HEK293 (cell line): ENCODE measurements around the gene STARD9.
A peak's percentile ranks its signal among the peaks of the same experiment; 100 is the strongest.

Experiments used
- CTCF ChIA-PET: fragments of 350-600 bp; formaldehyde crosslinking; extraction: SDS; loops from one replicate; lab custom pipeline; 2021; ENCODE audit warnings: antibody characterized with exemption; lab: Yijun Ruan, JAX
- POLR2A ChIA-PET: fragments of 300-600 bp; formaldehyde crosslinking; extraction: SDS; loops from one replicate; lab custom pipeline; 2020; ENCODE audit warnings: antibody characterized with exemption, inconsistent platforms; lab: Yijun Ruan, JAX
- H3K27ac ChIP-seq: fragments of 200-500 bp; sonication (Bioruptor generic); 2 replicates; pipeline ENCODE4 v1.5.1; 2014; ENCODE audit warnings: low read depth, low read length, control low read depth, inconsistent platforms; ENCODE audit errors: extremely low read depth
- H3K36me3 ChIP-seq, 2 experiments: fragments of 200-500 bp in 1 of 2; sonication (Bioruptor generic) in 1 of 2; 1 replicate in 1 of 2; 2 replicates in 1 of 2; pipeline ENCODE4 v1.5.1; 2014 to 2017; ENCODE audit warnings: inconsistent platforms in 2 of 2, low read length in 2 of 2; ENCODE audit not compliant: control insufficient read depth in 2 of 2, insufficient read depth in 1 of 2
- H3K4me1 ChIP-seq: fragments of 200-500 bp; sonication (Bioruptor generic); 2 replicates; pipeline ENCODE4 v1.5.1; 2014; ENCODE audit warnings: mild to moderate bottlenecking, low read length, inconsistent platforms; ENCODE audit not compliant: control insufficient read depth, insufficient read depth
- H3K4me3 ChIP-seq: 2 replicates; pipeline ENCODE4 v1.5.1; 2011; ENCODE audit warnings: low read depth, mild to moderate bottlenecking, control low read depth, low read length, moderate library complexity
- H3K9me3 ChIP-seq: fragments of 200-500 bp; sonication (Bioruptor generic); 2 replicates; pipeline ENCODE4 v1.5.1; 2014; ENCODE audit warnings: low read depth, low read length, inconsistent platforms; ENCODE audit not compliant: control insufficient read depth, insufficient read depth
- IKZF3 ChIP-seq: fragments of 450-650 bp; IDR thresholded peaks from 2 replicates; pipeline ENCODE4 v1.5.0; 2018; ENCODE audit warnings: missing biosample characterization, mild to moderate bottlenecking, missing genetic modification characterization, moderate library complexity
- INSM2 ChIP-seq: fragments of 450-650 bp; formaldehyde crosslinking; IDR thresholded peaks from 2 replicates; pipeline ENCODE4 v1.5.1; 2016; ENCODE audit warnings: missing biosample characterization, missing genetic modification characterization
- MEIS1 ChIP-seq: sonication (generic); formaldehyde crosslinking; IDR thresholded peaks from 2 replicates; pipeline ENCODE4 v1.8.1; 2022; ENCODE audit warnings: missing genetic modification reagents, mild to moderate bottlenecking, borderline replicate concordance
- SALL2 ChIP-seq: fragments of 450-650 bp; formaldehyde crosslinking; IDR thresholded peaks from 2 replicates; pipeline ENCODE4 v1.5.0; 2017; ENCODE audit warnings: missing biosample characterization, mild to moderate bottlenecking, missing genetic modification characterization, borderline replicate concordance
- SETDB1 ChIP-seq: IDR thresholded peaks from one replicate; pipeline ENCODE4 v1.6.1; 2017; ENCODE audit warnings: mild to moderate bottlenecking, low read length, moderate library complexity, mixed read lengths; ENCODE audit not compliant: insufficient read length
- ZBTB48 ChIP-seq: fragments of 450-650 bp; formaldehyde crosslinking; IDR thresholded peaks from 2 replicates; pipeline ENCODE4 v1.5.1; 2016; ENCODE audit warnings: missing biosample characterization, missing genetic modification characterization
- ZEB2 ChIP-seq: fragments of 450-650 bp; formaldehyde crosslinking; IDR thresholded peaks from 2 replicates; pipeline ENCODE4 v1.5.1; 2016; ENCODE audit warnings: missing biosample characterization, missing genetic modification characterization
- ZNF133 ChIP-seq: fragments of 450-650 bp; formaldehyde crosslinking; IDR thresholded peaks from 2 replicates; pipeline ENCODE4 v1.5.1; 2016; ENCODE audit warnings: missing biosample characterization, missing genetic modification characterization
- ZNF2 ChIP-seq: fragments of 450-650 bp; formaldehyde crosslinking; IDR thresholded peaks from 2 replicates; pipeline ENCODE4 v1.5.1; 2016; ENCODE audit warnings: missing biosample characterization, missing genetic modification characterization
- ZNF202 ChIP-seq: fragments of 450-650 bp; formaldehyde crosslinking; IDR thresholded peaks from 2 replicates; pipeline ENCODE4 v1.5.1; 2016; ENCODE audit warnings: missing biosample characterization, missing genetic modification characterization, borderline replicate concordance
- ZNF23 ChIP-seq: fragments of 450-650 bp; formaldehyde crosslinking; IDR thresholded peaks from 2 replicates; pipeline ENCODE4 v1.5.1; 2016; ENCODE audit warnings: missing biosample characterization, missing genetic modification characterization, borderline replicate concordance
- ZNF366 ChIP-seq: fragments of 450-650 bp; formaldehyde crosslinking; conservative IDR thresholded peaks from 2 replicates; pipeline ENCODE4 v1.5.1; 2016; ENCODE audit warnings: missing biosample characterization, missing genetic modification characterization
- ZNF37A ChIP-seq: fragments of 450-650 bp; IDR thresholded peaks from 2 replicates; pipeline ENCODE4 v1.5.1; 2018; ENCODE audit warnings: missing biosample characterization, missing genetic modification characterization
- ZNF433 ChIP-seq: fragments of 450-650 bp; formaldehyde crosslinking; IDR thresholded peaks from 2 replicates; pipeline ENCODE4 v1.5.1; 2016; ENCODE audit warnings: missing biosample characterization, missing genetic modification characterization, low read depth
- ZNF510 ChIP-seq: fragments of 450-650 bp; formaldehyde crosslinking; IDR thresholded peaks from 2 replicates; pipeline ENCODE4 v1.5.1; 2018; ENCODE audit warnings: mild to moderate bottlenecking, missing genetic modification characterization, missing biosample characterization; ENCODE audit not compliant: insufficient replicate concordance
- ZNF529 ChIP-seq: fragments of 450-650 bp; formaldehyde crosslinking; IDR thresholded peaks from 2 replicates; pipeline ENCODE4 v1.5.1; 2017; ENCODE audit warnings: missing genetic modification characterization, missing biosample characterization; ENCODE audit not compliant: insufficient replicate concordance
- ZNF530 ChIP-seq: fragments of 450-650 bp; formaldehyde crosslinking; IDR thresholded peaks from 2 replicates; pipeline ENCODE4 v1.5.1; 2016; ENCODE audit warnings: low read depth, missing biosample characterization, missing genetic modification characterization
- ZNF558 ChIP-seq: fragments of 450-650 bp; formaldehyde crosslinking; IDR thresholded peaks from 2 replicates; pipeline ENCODE4 v1.5.1; 2016; ENCODE audit warnings: missing biosample characterization, missing genetic modification characterization
- ZNF571 ChIP-seq: fragments of 450-650 bp; formaldehyde crosslinking; IDR thresholded peaks from 2 replicates; pipeline ENCODE4 v1.5.0; 2017; ENCODE audit warnings: missing biosample characterization, missing genetic modification characterization
- ZNF791 ChIP-seq: fragments of 450-650 bp; formaldehyde crosslinking; IDR thresholded peaks from 2 replicates; pipeline ENCODE4 v1.5.1; 2016; ENCODE audit warnings: missing biosample characterization, missing genetic modification characterization
- ZNF792 ChIP-seq: fragments of 450-650 bp; formaldehyde crosslinking; IDR thresholded peaks from 2 replicates; pipeline ENCODE4 v1.5.1; 2016; ENCODE audit warnings: missing biosample characterization, missing genetic modification characterization
- ZXDB ChIP-seq: fragments of 450-650 bp; formaldehyde crosslinking; IDR thresholded peaks from 2 replicates; pipeline ENCODE4 v1.5.1; 2016; ENCODE audit warnings: missing biosample characterization, missing genetic modification characterization
- TF ChIP-seq, protein P1 (sequence below): fragments of 450-650 bp; IDR thresholded peaks from 2 replicates; pipeline ENCODE4 v1.5.1; 2018; ENCODE audit warnings: missing biosample characterization, mild to moderate bottlenecking, missing genetic modification characterization
- TF ChIP-seq, protein P2 (sequence below): fragments of 450-650 bp; formaldehyde crosslinking; conservative IDR thresholded peaks from 2 replicates; pipeline ENCODE4 v1.5.1; 2016; ENCODE audit warnings: low read depth, missing biosample characterization, missing genetic modification characterization
- TF ChIP-seq, protein P3 (sequence below): fragments of 450-650 bp; formaldehyde crosslinking; IDR thresholded peaks from 2 replicates; pipeline ENCODE4 v1.5.1; 2016; ENCODE audit warnings: missing biosample characterization, missing genetic modification characterization

STARD9 gene

DNA sequence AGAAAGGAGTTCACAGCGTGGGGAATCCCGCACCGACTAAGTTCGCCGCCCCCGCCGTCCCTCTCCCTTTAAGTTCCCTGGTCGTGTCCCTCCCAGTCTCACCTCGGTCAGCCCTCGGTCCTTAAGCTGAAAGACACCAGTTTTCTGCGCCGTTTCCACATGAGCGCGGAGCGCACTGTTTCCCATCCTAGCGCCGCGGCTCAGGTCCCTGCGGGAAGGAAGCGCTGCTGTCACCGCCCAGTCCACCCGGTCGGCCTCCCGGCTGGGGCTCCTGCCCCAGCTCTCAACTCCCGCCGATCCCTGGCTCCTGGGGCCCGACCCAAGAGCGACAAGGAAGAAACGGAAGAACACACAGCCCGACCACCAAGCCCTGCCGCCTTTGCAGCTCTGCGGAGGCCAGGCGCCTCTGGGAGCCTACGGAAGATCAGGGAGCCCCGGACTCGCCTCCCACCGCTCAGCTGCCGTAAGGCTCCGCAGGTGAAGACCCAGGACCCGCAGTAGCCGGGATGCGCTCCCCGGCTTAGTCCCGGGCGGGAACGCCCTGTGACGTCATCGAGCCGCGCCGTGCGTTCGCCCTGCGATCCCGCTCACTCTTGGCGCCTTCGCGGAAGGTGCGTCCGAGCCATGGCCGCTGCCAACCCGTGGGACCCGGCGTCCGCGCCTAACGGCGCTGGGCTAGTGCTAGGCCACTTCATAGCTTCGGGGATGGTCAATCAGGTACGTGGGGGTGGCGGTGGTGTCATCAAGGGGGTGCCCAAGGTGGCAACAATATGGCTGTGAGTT is 27.0 kb upstream of the STARD9 start, which contains the start of the genes HAUS2 and LRRC57:
Gene HAUS2, plus strand, starts transcription at position 590 of the 783 bp plus-strand sequence. Its CDS starts 35 bp downstream, at position 625.
Gene LRRC57, minus strand, starts transcription at position 545 of the 783 bp plus-strand sequence. Its CDS starts 359 bp downstream, at position 186.
- no peaks in the 10 kb centered on the region for H3K9me3 ChIP-seq
- no peaks in the 10 kb centered on the region for H3K4me1 ChIP-seq
- H3K4me3 ChIP-seq = peak within 1 kb of the TSS; percentile 84
- H3K36me3 ChIP-seq = peaks cover 13 to 31% of the 10 kb centered on the region in 2 experiments
- ChIA-PET POLR2A (interaction anchor here (1.0 to 2.6 kb wide), 4 partner anchors 8 to 58 kb away, joined by 4 to 16 read pairs (median 5); partner anchors contain the start of genes STARD9 and ZNF106), CTCF (interaction anchor here (0.6 to 1.7 kb wide), 2 partner anchors 49 to 97 kb away, joined by 3 to 6 read pairs; no protein-coding TSS in a partner anchor)
- H3K27ac ChIP-seq = peak within 1 kb of the TSS; percentile 61
- TF ChIP-seq ZNF571 (tag by site-specific recombination) = no peak
- TF ChIP-seq ZNF133 (tag by site-specific recombination) = no peak
- TF ChIP-seq ZBTB48 = peak; percentile 93
- no peak for TF ChIP-seq SALL2 (tag by site-specific recombination)
- no peak for TF ChIP-seq ZNF37A
- TF ChIP-seq ZNF2 (tag by site-specific recombination) = peak; percentile 70
- TF ChIP-seq, protein P1, sequence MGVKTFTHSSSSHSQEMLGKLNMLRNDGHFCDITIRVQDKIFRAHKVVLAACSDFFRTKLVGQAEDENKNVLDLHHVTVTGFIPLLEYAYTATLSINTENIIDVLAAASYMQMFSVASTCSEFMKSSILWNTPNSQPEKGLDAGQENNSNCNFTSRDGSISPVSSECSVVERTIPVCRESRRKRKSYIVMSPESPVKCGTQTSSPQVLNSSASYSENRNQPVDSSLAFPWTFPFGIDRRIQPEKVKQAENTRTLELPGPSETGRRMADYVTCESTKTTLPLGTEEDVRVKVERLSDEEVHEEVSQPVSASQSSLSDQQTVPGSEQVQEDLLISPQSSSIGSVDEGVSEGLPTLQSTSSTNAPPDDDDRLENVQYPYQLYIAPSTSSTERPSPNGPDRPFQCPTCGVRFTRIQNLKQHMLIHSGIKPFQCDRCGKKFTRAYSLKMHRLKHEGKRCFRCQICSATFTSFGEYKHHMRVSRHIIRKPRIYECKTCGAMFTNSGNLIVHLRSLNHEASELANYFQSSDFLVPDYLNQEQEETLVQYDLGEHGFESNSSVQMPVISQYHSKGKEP (tag by site-specific recombination) = no peak
- TF ChIP-seq ZNF202 (tag by site-specific recombination) = no peak
- TF ChIP-seq ZEB2 (tag by site-specific recombination) = peak; percentile 87
- TF ChIP-seq ZNF558 (tag by site-specific recombination) = no peak
- TF ChIP-seq ZNF791 (tag by site-specific recombination) = no peak
- no peak for TF ChIP-seq ZNF433 (tag by site-specific recombination)
- no peak for TF ChIP-seq ZNF510 (tag by site-specific recombination)
- TF ChIP-seq ZNF792 = no peak
- TF ChIP-seq IKZF3 (tag by site-specific recombination) = peak; percentile 80
- no peak for TF ChIP-seq MEIS1 (CRISPR knock-in tag)
- TF ChIP-seq ZNF530 (tag by site-specific recombination) = no peak
- TF ChIP-seq INSM2 (tag by site-specific recombination) = peak; percentile 77
- TF ChIP-seq SETDB1 = no peak
- no peak for TF ChIP-seq ZNF366
- TF ChIP-seq, protein P2, sequence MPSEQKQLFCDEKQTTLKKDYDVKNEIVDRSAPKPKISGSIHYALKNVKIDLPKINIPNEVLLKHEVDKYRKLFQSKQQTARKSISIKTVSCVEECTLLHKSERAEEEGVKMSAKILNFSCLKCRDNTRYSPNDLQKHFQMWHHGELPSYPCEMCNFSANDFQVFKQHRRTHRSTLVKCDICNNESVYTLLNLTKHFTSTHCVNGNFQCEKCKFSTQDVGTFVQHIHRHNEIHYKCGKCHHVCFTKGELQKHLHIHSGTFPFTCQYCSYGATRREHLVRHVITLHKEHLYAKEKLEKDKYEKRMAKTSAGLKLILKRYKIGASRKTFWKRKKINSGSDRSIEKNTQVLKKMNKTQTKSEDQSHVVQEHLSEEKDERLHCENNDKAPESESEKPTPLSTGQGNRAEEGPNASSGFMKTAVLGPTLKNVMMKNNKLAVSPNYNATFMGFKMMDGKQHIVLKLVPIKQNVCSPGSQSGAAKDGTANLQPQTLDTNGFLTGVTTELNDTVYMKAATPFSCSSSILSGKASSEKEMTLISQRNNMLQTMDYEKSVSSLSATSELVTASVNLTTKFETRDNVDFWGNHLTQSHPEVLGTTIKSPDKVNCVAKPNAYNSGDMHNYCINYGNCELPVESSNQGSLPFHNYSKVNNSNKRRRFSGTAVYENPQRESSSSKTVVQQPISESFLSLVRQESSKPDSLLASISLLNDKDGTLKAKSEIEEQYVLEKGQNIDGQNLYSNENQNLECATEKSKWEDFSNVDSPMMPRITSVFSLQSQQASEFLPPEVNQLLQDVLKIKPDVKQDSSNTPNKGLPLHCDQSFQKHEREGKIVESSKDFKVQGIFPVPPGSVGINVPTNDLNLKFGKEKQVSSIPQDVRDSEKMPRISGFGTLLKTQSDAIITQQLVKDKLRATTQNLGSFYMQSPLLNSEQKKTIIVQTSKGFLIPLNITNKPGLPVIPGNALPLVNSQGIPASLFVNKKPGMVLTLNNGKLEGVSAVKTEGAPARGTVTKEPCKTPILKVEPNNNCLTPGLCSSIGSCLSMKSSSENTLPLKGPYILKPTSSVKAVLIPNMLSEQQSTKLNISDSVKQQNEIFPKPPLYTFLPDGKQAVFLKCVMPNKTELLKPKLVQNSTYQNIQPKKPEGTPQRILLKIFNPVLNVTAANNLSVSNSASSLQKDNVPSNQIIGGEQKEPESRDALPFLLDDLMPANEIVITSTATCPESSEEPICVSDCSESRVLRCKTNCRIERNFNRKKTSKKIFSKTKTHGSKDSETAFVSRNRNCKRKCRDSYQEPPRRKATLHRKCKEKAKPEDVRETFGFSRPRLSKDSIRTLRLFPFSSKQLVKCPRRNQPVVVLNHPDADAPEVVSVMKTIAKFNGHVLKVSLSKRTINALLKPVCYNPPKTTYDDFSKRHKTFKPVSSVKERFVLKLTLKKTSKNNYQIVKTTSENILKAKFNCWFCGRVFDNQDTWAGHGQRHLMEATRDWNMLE (tag by site-specific recombination) = no peak
- no peak for TF ChIP-seq ZNF23 (tag by site-specific recombination)
- TF ChIP-seq ZNF529 (tag by site-specific recombination) = no peak
- TF ChIP-seq, protein P3, sequence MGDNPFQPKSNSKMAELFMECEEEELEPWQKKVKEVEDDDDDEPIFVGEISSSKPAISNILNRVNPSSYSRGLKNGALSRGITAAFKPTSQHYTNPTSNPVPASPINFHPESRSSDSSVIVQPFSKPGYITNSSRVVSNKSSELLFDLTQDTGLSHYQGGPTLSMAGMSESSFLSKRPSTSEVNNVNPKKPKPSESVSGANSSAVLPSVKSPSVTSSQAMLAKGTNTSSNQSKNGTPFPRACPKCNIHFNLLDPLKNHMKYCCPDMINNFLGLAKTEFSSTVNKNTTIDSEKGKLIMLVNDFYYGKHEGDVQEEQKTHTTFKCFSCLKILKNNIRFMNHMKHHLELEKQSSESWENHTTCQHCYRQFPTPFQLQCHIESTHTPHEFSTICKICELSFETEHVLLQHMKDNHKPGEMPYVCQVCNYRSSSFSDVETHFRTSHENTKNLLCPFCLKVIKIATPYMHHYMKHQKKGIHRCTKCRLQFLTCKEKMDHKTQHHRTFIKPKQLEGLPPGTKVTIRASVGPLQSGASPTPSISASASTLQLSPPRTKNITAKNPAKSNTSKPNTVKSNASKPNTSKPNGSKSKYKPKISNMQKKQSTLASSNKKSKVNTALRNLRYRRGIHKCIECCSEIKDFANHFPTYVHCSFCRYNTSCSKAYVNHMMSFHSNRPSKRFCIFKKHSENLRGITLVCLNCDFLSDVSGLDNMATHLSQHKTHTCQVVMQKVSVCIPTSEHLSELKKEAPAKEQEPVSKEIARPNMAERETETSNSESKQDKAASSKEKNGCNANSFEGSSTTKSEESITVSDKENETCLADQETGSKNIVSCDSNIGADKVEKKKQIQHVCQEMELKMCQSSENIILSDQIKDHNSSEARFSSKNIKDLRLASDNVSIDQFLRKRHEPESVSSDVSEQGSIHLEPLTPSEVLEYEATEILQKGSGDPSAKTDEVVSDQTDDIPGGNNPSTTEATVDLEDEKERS = no peak
- TF ChIP-seq ZXDB (tag by site-specific recombination) = peak; percentile 87
